ENCODE results near the gene TMEM229B. TPM values are rescaled to one million over a fixed set of nuclear protein-coding genes. Genes with fewer than 3 reads are reported as not detected.

TMEM229B gene
- total and polyA plus RNA-seq, 2 donors (not counting 1 experiment from before 2014, with no cell fraction given), result 0.68 to 0.99 TPM

DNA sequence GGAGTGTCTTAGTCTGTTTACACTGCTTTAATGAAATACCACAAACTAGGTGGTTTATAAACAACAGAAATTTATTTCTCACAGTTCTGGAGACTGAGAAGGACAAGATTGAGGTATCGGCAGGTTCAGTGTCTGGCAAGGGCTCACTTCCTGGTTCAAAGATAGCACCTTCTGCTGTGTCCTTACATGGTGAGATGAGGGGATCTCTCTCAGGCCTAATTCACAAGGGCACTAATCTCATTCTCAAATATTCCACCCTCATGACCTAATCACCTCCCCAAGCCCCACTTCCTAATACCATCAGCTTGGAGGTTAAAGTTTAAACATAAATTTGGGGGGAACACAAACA is 41.5 kb downstream of the TMEM229B start:
- H3K79me2 ChIP-seq (ENCODE audit: control insufficient read depth, insufficient read depth, low read length), result no peaks in the 10 kb centered on the region
- no peak overlapping the region for H2AFZ ChIP-seq (ENCODE audit: low read length)
- H3K9ac ChIP-seq (ENCODE audit: insufficient read depth, low read length), result no peak overlapping the region
- no peak for DNase-seq (ENCODE audit: low read depth in 2 of 2)
- peaks cover 2% of the 10 kb centered on the region for H3K27me3 ChIP-seq (ENCODE audit: control insufficient read depth, insufficient read depth, low read length)
- H4K20me1 ChIP-seq (ENCODE audit: control insufficient read depth, extremely low read depth, insufficient read depth, low read length), result no peaks in the 10 kb centered on the region
- no peak overlapping the region for H3K4me2 ChIP-seq (ENCODE audit: extremely low read depth, insufficient read depth, low read length)
- no peak overlapping the region for H3K27ac ChIP-seq (ENCODE audit: insufficient read depth, low read length)
- H3K4me1 ChIP-seq (ENCODE audit: control insufficient read depth, extremely low read depth, insufficient read depth, low read length), result no peaks in the 10 kb centered on the region
- TF ChIP-seq EZH2 (IDR thresholded peaks at IDR 0.05; ENCODE audit: low read length, missing control alignments), result no peak
- TF ChIP-seq, protein P1, sequence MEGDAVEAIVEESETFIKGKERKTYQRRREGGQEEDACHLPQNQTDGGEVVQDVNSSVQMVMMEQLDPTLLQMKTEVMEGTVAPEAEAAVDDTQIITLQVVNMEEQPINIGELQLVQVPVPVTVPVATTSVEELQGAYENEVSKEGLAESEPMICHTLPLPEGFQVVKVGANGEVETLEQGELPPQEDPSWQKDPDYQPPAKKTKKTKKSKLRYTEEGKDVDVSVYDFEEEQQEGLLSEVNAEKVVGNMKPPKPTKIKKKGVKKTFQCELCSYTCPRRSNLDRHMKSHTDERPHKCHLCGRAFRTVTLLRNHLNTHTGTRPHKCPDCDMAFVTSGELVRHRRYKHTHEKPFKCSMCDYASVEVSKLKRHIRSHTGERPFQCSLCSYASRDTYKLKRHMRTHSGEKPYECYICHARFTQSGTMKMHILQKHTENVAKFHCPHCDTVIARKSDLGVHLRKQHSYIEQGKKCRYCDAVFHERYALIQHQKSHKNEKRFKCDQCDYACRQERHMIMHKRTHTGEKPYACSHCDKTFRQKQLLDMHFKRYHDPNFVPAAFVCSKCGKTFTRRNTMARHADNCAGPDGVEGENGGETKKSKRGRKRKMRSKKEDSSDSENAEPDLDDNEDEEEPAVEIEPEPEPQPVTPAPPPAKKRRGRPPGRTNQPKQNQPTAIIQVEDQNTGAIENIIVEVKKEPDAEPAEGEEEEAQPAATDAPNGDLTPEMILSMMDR (conservative IDR thresholded peaks at IDR 0.05 in 1 of 2, IDR thresholded peaks at IDR 0.05 in 1 of 2; ENCODE audit: low read depth in 1 of 2, low read length in 2 of 2), result no peak
- H3K9me3 ChIP-seq (ENCODE audit: control insufficient read depth, insufficient read depth, low read depth, low read length), result no peaks in the 10 kb centered on the region
- H3K4me3 ChIP-seq (replicated peaks in 1 of 4; ENCODE audit: control extremely low read depth in 1 of 4, insufficient read depth in 1 of 4, low read depth in 3 of 4, low read length in 4 of 4), result no peak overlapping the region
- no peaks in the 10 kb centered on the region for H3K36me3 ChIP-seq (ENCODE audit: control insufficient read depth, insufficient read depth, low read length)

DNA sequence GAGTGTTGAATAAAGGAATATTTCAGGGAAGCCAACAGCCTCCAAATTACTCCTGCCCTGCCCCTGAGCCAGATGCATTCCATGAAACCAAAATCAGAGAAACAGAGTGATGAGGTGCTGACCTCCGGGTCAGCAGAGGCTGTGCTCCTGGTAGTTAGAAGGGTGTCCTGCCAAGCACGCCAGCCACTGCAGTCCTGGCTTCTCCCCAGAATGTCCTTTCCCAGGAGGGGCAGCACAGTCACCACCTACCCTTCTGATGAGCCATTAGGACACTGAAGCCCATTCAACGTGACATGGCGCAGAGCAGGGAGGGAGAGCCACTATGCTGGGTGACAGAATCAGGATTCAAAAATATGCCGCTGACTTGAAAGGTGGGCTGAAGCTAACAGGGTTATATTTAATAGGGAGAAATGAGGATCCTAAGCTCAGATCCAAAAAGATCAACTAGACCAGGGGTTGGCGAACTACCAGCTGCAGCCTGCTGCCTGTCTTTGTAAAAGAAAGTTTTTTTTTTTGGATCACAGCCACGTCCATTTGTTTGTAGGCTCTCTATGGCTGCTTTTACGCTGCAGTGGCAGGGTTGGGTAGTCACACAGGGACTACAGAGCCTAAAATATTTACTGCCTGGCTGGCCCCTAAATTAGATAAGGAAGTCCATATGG is 42.0 kb downstream of the TMEM229B start:
- no peak for TF ChIP-seq EZH2 (IDR thresholded peaks at IDR 0.05; ENCODE audit: low read length, missing control alignments)
- TF ChIP-seq, protein P1 (conservative IDR thresholded peaks at IDR 0.05 in 1 of 2, IDR thresholded peaks at IDR 0.05 in 1 of 2; ENCODE audit: low read depth in 1 of 2, low read length in 2 of 2), result no peak
- no peaks in the 10 kb centered on the region for H3K36me3 ChIP-seq (ENCODE audit: control insufficient read depth, insufficient read depth, low read length)
- H3K79me2 ChIP-seq (ENCODE audit: control insufficient read depth, insufficient read depth, low read length), result no peaks in the 10 kb centered on the region
- peak in 1 of 2 donors; percentile 9 for DNase-seq (ENCODE audit: low read depth in 2 of 2)
- no peak overlapping the region for H3K9ac ChIP-seq (ENCODE audit: insufficient read depth, low read length)
- H3K4me2 ChIP-seq (ENCODE audit: extremely low read depth, insufficient read depth, low read length), result no peak overlapping the region
- no peaks in the 10 kb centered on the region for H3K4me1 ChIP-seq (ENCODE audit: control insufficient read depth, extremely low read depth, insufficient read depth, low read length)
- H3K27me3 ChIP-seq (ENCODE audit: control insufficient read depth, insufficient read depth, low read length), result peaks cover 2% of the 10 kb centered on the region
- no peaks in the 10 kb centered on the region for H4K20me1 ChIP-seq (ENCODE audit: control insufficient read depth, extremely low read depth, insufficient read depth, low read length)
- H2AFZ ChIP-seq (ENCODE audit: low read length), result no peak overlapping the region
- no peaks in the 10 kb centered on the region for H3K9me3 ChIP-seq (ENCODE audit: control insufficient read depth, insufficient read depth, low read depth, low read length)
- H3K4me3 ChIP-seq (replicated peaks in 1 of 4; ENCODE audit: control extremely low read depth in 1 of 4, insufficient read depth in 1 of 4, low read depth in 3 of 4, low read length in 4 of 4), result no peak overlapping the region
- no peak overlapping the region for H3K27ac ChIP-seq (ENCODE audit: insufficient read depth, low read length)

DNA sequence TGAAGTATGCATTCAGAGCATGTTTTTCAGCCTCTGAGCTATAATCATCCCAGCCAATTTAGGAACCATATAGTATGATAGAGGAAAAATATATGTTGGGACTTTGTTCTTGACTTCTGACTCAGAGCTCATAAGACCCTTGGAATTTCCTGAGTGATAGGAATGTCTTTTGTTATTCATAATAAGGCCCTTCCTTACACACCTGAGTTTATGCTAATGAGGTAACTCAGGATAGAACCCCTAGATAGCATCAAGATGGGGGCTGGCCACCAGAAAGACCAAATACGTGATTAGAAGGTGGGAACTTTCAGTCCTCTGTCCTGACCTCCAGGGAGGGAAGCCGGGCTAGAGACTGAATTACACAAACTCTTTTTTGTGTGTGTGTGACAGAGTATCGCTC is 44.1 kb downstream of the TMEM229B start:
- DNase-seq (ENCODE audit: low read depth in 2 of 2), result no peak
- TF ChIP-seq, protein P1 (conservative IDR thresholded peaks at IDR 0.05 in 1 of 2, IDR thresholded peaks at IDR 0.05 in 1 of 2; ENCODE audit: low read depth in 1 of 2, low read length in 2 of 2), result no peak
- TF ChIP-seq EZH2 (IDR thresholded peaks at IDR 0.05; ENCODE audit: low read length, missing control alignments), result no peak
- Histone ChIP-seq H3K36me3 (ENCODE audit: control insufficient read depth, insufficient read depth, low read length) (no peaks in the 10 kb centered on the region), H4K20me1 (ENCODE audit: control insufficient read depth, extremely low read depth, insufficient read depth, low read length) (no peaks in the 10 kb centered on the region), H3K4me1 (ENCODE audit: control insufficient read depth, extremely low read depth, insufficient read depth, low read length) (no peaks in the 10 kb centered on the region), H2AFZ (ENCODE audit: low read length) (no peak overlapping the region), H3K9me3 (ENCODE audit: control insufficient read depth, insufficient read depth, low read depth, low read length) (no peaks in the 10 kb centered on the region), H3K4me3 (replicated peaks in 1 of 4; ENCODE audit: control extremely low read depth in 1 of 4, insufficient read depth in 1 of 4, low read depth in 3 of 4, low read length in 4 of 4) (no peak overlapping the region), H3K79me2 (ENCODE audit: control insufficient read depth, insufficient read depth, low read length) (no peaks in the 10 kb centered on the region), H3K27ac (ENCODE audit: insufficient read depth, low read length) (no peak overlapping the region), H3K27me3 (ENCODE audit: control insufficient read depth, insufficient read depth, low read length) (peaks cover 6% of the 10 kb centered on the region), H3K4me2 (ENCODE audit: extremely low read depth, insufficient read depth, low read length) (no peak overlapping the region), H3K9ac (ENCODE audit: insufficient read depth, low read length) (no peak overlapping the region)

All from fibroblast of lung (primary cell).